Keratinocyte (primary cell): Measurements from ENCODE around the gene GPSM1.

Source experiments
- CTCF ChIP-seq, 3 experiments: IDR thresholded peaks in 1 of 3; conservative IDR thresholded peaks in 1 of 3; optimal IDR thresholded peaks in 1 of 3; 2 replicates in 2 of 3; 3 replicates in 1 of 3; pipeline versions ENCODE3 to v1.5.1; 2011; ENCODE audit warnings: low read length in 3 of 3, mild to moderate bottlenecking in 3 of 3, moderate library complexity in 2 of 3, control low read depth in 1 of 3, inconsistent platforms in 1 of 3; ENCODE audit not compliant: insufficient read depth in 2 of 3; ENCODE audit errors: extremely low read depth in 1 of 3
- EZH2 ChIP-seq: IDR thresholded peaks from one replicate; pipeline ENCODE4 v1.6.1; 2012; ENCODE audit warnings: inconsistent platforms, mild to moderate bottlenecking, low read length, moderate library complexity

GRCh38 chr9:136306211-136307208 lies 20.8 kb upstream of the GPSM1 start:
- TF ChIP-seq CTCF (optimal IDR thresholded peaks at IDR 0.05 in 1 of 3, IDR thresholded peaks at IDR 0.05 in 1 of 3, conservative IDR thresholded peaks at IDR 0.05 in 1 of 3; ENCODE audit: extremely low read depth in 1 of 3, insufficient read depth in 2 of 3, low read length in 3 of 3) (no peak), EZH2 (no peak)
